HTR-8/SVneo (cell line): Measurements from ENCODE around the gene DTYMK.

Source experiments
- DNase-seq: peaks from one replicate; pipeline ENCODE4 v3.0.0; 2011; ENCODE audit warnings: low spot score, mixed read lengths; ENCODE audit not compliant: insufficient read length
- FAIRE-seq: peaks from 2 replicates; lab custom pipeline; 2011; peaks lifted over from hg19 to GRCh38; lab: Jason Lieb, UNC

The DTYMK gene

DNA sequence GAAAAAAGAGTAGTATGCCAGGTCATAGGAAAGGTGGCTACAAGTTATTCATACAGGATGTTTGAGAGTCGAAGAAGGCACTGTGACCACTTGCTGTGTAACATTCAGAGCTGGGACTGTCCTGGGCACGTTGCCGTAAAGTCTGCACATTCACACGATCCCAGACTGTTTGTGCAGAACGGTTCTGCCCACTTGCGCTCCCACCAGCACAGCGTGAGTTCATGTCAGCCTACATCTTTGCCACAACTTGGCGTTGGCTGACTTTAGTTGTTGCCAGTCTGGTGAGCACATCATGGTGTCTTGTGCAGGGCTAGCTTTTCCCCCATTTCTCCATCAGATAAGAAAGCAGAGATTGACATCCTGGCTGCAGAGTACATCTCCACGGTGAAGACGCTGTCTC, 22.3 kb upstream of the DTYMK start:
- no peak for FAIRE-seq
- no peak for DNase-seq

- DNase-seq (no peak), FAIRE-seq (no peak)
Measured at GRCh38 chr2:241706537-241706936, 19.9 kb upstream of the DTYMK start.

DNA sequence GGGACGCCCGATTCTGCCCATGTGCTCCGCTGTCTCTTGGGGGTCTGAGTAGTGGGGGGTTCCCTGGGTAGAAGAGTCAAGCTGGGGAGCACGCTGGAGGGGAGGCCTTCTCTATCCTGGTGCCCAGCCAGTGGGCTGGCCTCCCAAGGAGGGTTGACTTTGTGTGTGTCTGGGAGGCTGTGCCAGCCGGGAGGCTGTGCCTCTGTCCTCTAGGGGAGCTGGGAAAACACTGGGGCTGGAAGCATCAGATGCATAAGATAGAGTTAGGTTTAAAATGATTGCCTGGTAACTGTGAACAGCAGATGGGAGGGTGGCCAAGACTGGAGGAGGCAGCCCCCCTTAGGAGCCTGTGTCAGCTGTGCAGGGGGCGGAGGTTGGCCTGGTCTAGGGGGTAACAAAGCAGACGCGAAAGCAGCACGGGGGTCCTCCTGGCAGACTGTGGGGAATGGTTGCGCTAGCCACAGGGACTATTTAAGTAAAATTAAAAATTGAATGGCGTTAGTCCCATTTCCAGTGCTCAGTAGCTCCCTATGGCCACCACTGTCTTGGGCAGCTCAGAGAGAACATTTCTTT, 16.5 kb upstream of the DTYMK start:
- FAIRE-seq (no peak), DNase-seq (no peak)

- FAIRE-seq = peak; percentile 13
- peak; percentile 89 for DNase-seq
Measured at GRCh38 chr2:241702155-241703031, 15.8 kb upstream of the DTYMK start.

- FAIRE-seq = peak; percentile 83
- peak; percentile 90 for DNase-seq
Measured at GRCh38 chr2:241701399-241702154, 15.0 kb upstream of the DTYMK start, which contains the start of gene ING5. ING5 (plus strand) TSS chr2:241702039; CDS start chr2:241702066, 27 bp downstream.

GRCh38 chr2:241701149-241701398, 14.5 kb upstream of the DTYMK start:
- DNase-seq (no peak), FAIRE-seq (peak; percentile 81)

GRCh38 chr2:241695651-241696050, 9.0 kb upstream of the DTYMK start:
- no peak for FAIRE-seq
- no peak for DNase-seq

GRCh38 chr2:241692448-241692847, 5.8 kb upstream of the DTYMK start:
- DNase-seq (peak; percentile 29), FAIRE-seq (no peak)

DNA sequence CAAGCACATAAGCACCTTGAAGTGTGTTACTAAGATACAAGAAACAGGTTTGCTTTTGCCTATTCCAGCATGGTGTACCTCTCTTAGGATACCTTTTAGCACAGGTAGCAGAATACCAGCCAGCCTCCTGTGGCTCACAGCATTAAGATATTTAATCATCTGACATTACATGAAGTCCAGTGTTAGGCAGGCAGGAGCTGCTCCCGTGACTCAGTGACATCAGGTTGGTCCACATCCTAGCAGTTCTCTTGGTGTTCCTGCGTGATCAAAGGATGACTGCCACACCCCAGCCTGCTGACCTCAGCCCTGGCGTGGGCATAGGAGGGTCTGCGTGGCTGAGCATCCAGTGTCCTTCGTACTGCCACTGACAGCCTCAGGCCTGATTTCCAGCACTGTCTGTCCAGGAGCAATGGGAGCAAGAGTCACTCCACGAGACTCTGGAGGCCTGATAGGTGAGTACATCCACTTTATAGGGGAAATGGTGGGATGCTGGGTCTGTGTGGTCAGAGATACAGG, 3.6 kb upstream of the DTYMK start:
- DNase-seq (no peak), FAIRE-seq (no peak)

GRCh38 chr2:241689306-241689705, 2.7 kb upstream of the DTYMK start:
- no peak for DNase-seq
- no peak for FAIRE-seq

- no peak for DNase-seq
- FAIRE-seq = no peak
Measured at GRCh38 chr2:241686324-241686649, 328 bp downstream of the DTYMK start.

- FAIRE-seq (peak; percentile 88), DNase-seq (peak; percentile 83)
Measured at GRCh38 chr2:241680827-241681599, 5.6 kb downstream of the DTYMK start.

GRCh38 chr2:241680044-241680443, 6.6 kb downstream of the DTYMK start:
- DNase-seq (no peak), FAIRE-seq (no peak)

DNA sequence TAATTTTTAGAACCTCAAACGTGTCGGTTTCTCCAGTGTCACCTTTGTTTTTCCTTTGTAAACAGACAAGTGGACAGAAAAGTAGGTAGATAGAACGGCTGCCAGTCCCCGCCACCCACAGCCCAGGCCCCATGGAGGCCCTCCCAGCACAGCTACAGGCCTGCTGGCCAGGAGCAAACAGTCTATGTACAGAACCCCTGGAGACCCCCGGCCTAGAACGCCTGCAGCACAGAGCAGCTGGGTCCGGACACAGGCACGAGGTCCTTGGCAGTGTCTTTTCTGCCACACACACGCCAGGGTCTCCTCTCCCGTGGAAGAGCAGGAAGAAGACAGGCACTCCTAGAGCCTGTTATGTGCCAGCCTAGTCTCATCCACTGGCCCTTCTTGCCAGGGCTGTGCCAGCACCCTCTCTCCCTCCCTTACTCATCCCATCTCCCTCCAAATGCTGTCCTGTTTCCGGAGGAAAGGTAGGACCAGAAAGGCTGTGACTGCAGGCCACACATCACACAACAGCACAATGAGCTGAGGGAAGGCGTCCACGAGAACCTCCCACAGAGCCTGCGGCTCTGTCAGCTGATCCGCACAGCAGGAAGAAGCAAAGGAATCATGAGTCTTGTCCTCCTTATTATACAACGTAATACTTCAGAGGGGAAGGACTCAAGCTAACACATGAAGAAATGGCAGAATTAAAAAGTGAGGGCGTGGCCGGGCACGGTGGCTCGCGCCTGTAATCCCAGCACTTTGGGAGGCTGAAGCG, 7.7 kb downstream of the DTYMK start:
- DNase-seq (no peak), FAIRE-seq (no peak)

GRCh38 chr2:241678307-241678706, 8.3 kb downstream of the DTYMK start:
- DNase-seq (no peak), FAIRE-seq (no peak)

GRCh38 chr2:241677392-241677791, 9.2 kb downstream of the DTYMK start:
- no peak for DNase-seq
- no peak for FAIRE-seq

DNA sequence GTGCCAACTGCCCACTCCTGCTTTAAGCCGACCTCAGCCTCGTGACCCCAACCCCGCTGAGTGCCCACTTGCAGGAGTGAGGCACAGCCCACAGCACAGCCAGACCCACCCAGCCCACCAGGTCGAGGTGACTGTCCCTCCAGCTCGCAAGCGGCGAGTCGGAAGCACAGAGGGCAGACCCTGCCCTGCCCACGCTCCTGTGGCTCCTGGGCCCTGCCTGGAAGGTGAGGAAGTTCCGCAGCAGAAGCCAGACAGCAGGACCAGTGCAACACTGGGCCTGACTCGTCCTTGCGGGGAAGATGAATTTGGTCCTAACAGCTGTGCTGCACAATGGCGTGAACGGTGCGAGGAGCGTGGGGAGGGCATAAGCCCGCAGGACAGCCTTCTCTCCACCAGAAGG, 9.9 kb downstream of the DTYMK start:
- no peak for FAIRE-seq
- no peak for DNase-seq

DNA sequence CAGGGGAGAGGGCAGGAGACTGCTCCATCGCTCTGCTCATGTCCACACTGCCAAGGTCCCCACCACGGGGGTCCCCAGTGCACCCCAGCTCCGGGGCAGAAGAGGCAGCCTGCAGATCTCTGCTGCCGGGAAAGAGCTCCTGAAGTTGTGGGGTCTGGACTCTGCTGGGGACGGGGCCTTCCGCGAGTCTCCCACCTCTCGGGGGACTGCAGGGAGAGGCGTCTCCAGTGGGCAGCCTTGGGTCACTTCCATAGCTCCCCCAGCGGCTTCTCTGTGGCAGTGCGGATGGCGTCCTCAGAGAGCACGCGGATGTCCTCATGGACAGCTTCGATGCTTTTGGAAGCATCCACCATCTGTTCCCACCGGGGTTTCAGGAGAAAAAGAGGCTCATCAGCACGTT, 10.7 kb downstream of the DTYMK start:
- FAIRE-seq (no peak), DNase-seq (no peak)

DNA sequence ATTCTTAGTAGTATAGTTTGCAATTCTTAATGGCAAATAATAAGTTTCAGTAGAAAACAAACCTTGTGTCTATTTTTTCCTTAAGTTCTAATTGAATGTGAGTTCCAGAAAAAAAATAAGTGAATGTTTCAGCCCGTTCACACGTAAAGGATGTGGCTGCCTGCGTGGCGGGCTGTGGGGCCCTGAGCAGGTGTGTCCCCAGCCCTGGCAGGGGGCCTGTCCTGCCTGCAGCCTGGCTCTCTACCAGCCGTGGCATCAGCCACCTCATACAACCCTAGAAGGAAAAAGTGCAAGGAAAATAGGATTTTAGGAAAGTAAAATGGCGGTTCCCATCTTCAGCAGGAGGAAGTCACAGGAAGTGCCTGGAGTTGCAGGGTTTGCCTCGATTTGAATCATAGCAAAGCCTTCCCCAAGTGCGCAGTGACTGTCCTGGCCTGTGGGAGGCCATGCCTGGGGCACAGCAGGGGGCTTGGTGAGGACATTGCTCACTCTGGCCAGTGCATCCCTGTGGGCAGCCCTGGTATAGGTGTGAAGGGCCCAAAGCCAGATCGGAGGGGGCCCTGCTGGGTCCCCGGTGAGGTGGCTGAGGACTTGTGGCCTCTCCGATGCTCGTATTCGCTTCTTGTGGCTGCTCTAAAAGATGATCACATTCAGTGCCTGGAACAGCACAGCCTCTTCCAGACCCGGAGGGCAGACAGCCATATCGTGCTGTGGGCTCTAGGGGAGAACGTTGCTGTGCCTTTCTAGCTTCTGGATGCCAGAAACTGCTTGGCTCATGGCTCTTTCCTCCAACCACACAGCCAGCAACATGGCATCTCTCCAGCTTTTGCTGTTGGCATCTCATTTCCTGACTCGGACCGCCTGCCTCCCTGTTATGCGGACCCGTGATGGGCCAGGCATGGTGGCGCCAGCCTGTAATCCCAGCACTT, 12.6 kb downstream of the DTYMK start:
- FAIRE-seq (no peak), DNase-seq (no peak)
